Measurements from ENCODE around the gene KCNIP1.

- TF ChIP-seq REST (IDR thresholded peaks at IDR 0.05; ENCODE audit: insufficient replicate concordance, low read depth): no peak
- no peak for TF ChIP-seq POLR2AphosphoS5 (IDR thresholded peaks at IDR 0.05; ENCODE audit: low read depth)
- TF ChIP-seq CTCF (IDR thresholded peaks at IDR 0.05; ENCODE audit: insufficient read depth, low read length): no peak
These were observed 126.4 kb downstream of the KCNIP1 start for GRCh38 chr5:170630226-170630625.

Data from HL-60 (cell line).